Thyroid gland (tissue), 4 donors: ENCODE measurements around the gene PLEKHG7.

Source experiments
- POLR2A ChIP-seq, 2 donors: fragments of 450-650 bp; IDR thresholded peaks; one replicate each; pipeline ENCODE4 v1.6.1; 2017; ENCODE audit warnings: antibody characterized with exemption in 2 of 2, mild to moderate bottlenecking in 2 of 2, moderate library complexity in 1 of 2
- TF ChIP-seq, protein P1 (sequence below), 6 experiments: fragments of 200-600 bp in 3 of 6; fragments of 450-650 bp in 3 of 6; sonication (generic) in 3 of 6; IDR thresholded peaks; one replicate each; pipeline ENCODE4 v1.5.1; 2016 to 2019; ENCODE audit warnings: antibody characterized with exemption in 6 of 6, mild to moderate bottlenecking in 2 of 6, inconsistent platforms in 1 of 6, moderate library complexity in 1 of 6

DNA sequence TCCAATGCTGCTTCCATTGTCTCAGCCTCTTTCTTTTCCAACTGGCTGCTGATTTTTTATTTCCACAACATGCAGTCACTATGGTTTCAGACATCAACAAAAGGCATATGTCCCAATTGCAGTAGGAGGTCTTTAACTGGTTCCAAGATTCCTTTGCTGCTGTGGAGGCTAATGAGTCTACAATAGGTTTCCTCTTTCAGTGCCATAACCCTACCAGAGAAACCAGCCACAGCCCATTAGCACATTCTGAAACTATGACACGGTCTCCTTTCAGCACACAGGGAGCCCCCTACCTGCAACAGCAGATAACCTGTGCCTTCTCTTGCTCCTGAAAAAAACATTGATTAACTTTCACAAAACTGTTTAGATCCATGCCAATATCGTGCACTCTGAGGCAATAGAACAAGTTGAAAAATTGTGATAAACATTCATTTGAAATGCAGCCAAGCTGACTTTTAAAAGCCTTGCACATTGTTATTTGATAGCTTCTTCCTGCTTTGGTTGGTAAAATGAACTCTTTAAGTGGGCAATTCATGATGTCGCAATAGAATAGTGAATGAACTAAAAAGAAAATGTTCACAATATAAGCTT, 32.4 kb downstream of the PLEKHG7 start:
- TF ChIP-seq, protein P1, sequence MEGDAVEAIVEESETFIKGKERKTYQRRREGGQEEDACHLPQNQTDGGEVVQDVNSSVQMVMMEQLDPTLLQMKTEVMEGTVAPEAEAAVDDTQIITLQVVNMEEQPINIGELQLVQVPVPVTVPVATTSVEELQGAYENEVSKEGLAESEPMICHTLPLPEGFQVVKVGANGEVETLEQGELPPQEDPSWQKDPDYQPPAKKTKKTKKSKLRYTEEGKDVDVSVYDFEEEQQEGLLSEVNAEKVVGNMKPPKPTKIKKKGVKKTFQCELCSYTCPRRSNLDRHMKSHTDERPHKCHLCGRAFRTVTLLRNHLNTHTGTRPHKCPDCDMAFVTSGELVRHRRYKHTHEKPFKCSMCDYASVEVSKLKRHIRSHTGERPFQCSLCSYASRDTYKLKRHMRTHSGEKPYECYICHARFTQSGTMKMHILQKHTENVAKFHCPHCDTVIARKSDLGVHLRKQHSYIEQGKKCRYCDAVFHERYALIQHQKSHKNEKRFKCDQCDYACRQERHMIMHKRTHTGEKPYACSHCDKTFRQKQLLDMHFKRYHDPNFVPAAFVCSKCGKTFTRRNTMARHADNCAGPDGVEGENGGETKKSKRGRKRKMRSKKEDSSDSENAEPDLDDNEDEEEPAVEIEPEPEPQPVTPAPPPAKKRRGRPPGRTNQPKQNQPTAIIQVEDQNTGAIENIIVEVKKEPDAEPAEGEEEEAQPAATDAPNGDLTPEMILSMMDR (IDR thresholded peaks at IDR 0.05), result no peak
- TF ChIP-seq POLR2A (IDR thresholded peaks at IDR 0.05), result no peak
